ENCODE results near the gene C15orf61. TPM values are rescaled to one million over a fixed set of nuclear protein-coding genes. Genes with fewer than 3 reads are reported as not detected.

Gene C15orf61
- total RNA-seq, 2 experiments from 2014 or later = 5.4 to 5.7 TPM

GRCh38 chr15:67505675-67506572 lies 15.0 kb upstream of the C15orf61 start:
- no peaks in the 10 kb centered on the region for H3K27me3 Mint-ChIP-seq (ENCODE audit: low read depth)
- CTCF ChIA-PET = no interaction called here
- POLR2A ChIA-PET = no interaction called here

GRCh38 chr15:67506775-67507747 lies 13.9 kb upstream of the C15orf61 start:
- no peaks in the 10 kb centered on the region for H3K9me3 Mint-ChIP-seq (ENCODE audit: insufficient read depth)
- CTCF ChIA-PET = interaction anchor here (1.1 kb wide), 1 partner anchor 50 kb away, joined by 3 read pairs; no protein-coding TSS in a partner anchor
- DNase-seq (no peak), ATAC-seq (no peak)
- peaks cover 12% of the 10 kb centered on the region for H3K4me1 Mint-ChIP-seq (ENCODE audit: low read depth)
- no peaks in the 10 kb centered on the region for H3K27me3 Mint-ChIP-seq (ENCODE audit: low read depth)
- no peak overlapping the region for H3K27ac Mint-ChIP-seq
- H3K36me3 Mint-ChIP-seq (ENCODE audit: low read depth) = peaks cover 6% of the 10 kb centered on the region
- H3K4me3 Mint-ChIP-seq = no peak overlapping the region
- POLR2A ChIA-PET = interaction anchor here (0.7 kb wide), 1 partner anchor 99 kb away, joined by 3 read pairs; no protein-coding TSS in a partner anchor

More at GRCh38 chr15:67505675-67506572, 15.0 kb upstream of the C15orf61 start:
- ATAC-seq (no peak), DNase-seq (no peak)
- Mint-ChIP-seq H3K9me3 (ENCODE audit: insufficient read depth) (no peaks in the 10 kb centered on the region), H3K4me3 (no peak overlapping the region), H3K27ac (no peak overlapping the region), H3K36me3 (ENCODE audit: low read depth) (peaks cover 4% of the 10 kb centered on the region), H3K4me1 (ENCODE audit: low read depth) (peaks cover 6% of the 10 kb centered on the region)

GRCh38 chr15:67508407-67508806 lies 12.5 kb upstream of the C15orf61 start:
- no peak for DNase-seq
- H3K27me3 Mint-ChIP-seq (ENCODE audit: low read depth) = no peaks in the 10 kb centered on the region
- CTCF ChIA-PET = no interaction called here
- H3K36me3 Mint-ChIP-seq (ENCODE audit: low read depth) = peaks cover 15% of the 10 kb centered on the region
- no peak overlapping the region for H3K4me3 Mint-ChIP-seq
- no peak overlapping the region for H3K27ac Mint-ChIP-seq
- H3K4me1 Mint-ChIP-seq (ENCODE audit: low read depth) = peaks cover 14% of the 10 kb centered on the region
- H3K9me3 Mint-ChIP-seq (ENCODE audit: insufficient read depth) = no peaks in the 10 kb centered on the region
- ATAC-seq = no peak
- POLR2A ChIA-PET = no interaction called here

- Mint-ChIP-seq H3K27me3 (ENCODE audit: low read depth) (no peaks in the 10 kb centered on the region), H3K36me3 (ENCODE audit: low read depth) (peaks cover 15% of the 10 kb centered on the region), H3K9me3 (ENCODE audit: insufficient read depth) (no peaks in the 10 kb centered on the region), H3K4me1 (ENCODE audit: low read depth) (peaks cover 14% of the 10 kb centered on the region), H3K27ac (no peak overlapping the region), H3K4me3 (no peak overlapping the region)
- ATAC-seq (no peak), DNase-seq (no peak)
- CTCF ChIA-PET = interaction anchor here (1.0 kb wide), 1 partner anchor 9 kb away, joined by 5 read pairs; no protein-coding TSS in a partner anchor
- POLR2A ChIA-PET = no interaction called here
These were observed 11.0 kb upstream of the C15orf61 start for GRCh38 chr15:67509918-67510317.

GRCh38 chr15:67510597-67511190 lies 10.2 kb upstream of the C15orf61 start:
- peaks cover 15% of the 10 kb centered on the region for H3K36me3 Mint-ChIP-seq (ENCODE audit: low read depth)
- H3K27ac Mint-ChIP-seq = no peak overlapping the region
- ChIA-PET POLR2A (interaction anchor here (1.5 kb wide), 1 partner anchor 10 kb away, joined by 6 read pairs; the partner anchor contains the start of gene C15orf61), CTCF (interaction anchor here (0.9 to 1.0 kb wide), 2 partner anchors 9 to 54 kb away, joined by 3 to 5 read pairs; no protein-coding TSS in a partner anchor)
- H3K27me3 Mint-ChIP-seq (ENCODE audit: low read depth) = no peaks in the 10 kb centered on the region
- no peaks in the 10 kb centered on the region for H3K9me3 Mint-ChIP-seq (ENCODE audit: insufficient read depth)
- DNase-seq (no peak), ATAC-seq (no peak)
- H3K4me3 Mint-ChIP-seq = no peak overlapping the region
- H3K4me1 Mint-ChIP-seq (ENCODE audit: low read depth) = peaks cover 14% of the 10 kb centered on the region

GRCh38 chr15:67511606-67512005 lies 9.3 kb upstream of the C15orf61 start:
- POLR2A ChIA-PET = interaction anchor here (1.3 to 1.5 kb wide), 2 partner anchors 9 to 30 kb away, joined by 4 to 6 read pairs; partner anchors contain the start of gene C15orf61

GRCh38 chr15:67512140-67512539 lies 8.8 kb upstream of the C15orf61 start:
- CTCF ChIA-PET = interaction anchor here (1.0 to 1.2 kb wide), 2 partner anchors 8 to 11 kb away, joined by 3 to 5 read pairs; partner anchors contain the start of gene C15orf61
- ATAC-seq (no peak), DNase-seq (no peak)
- H3K27me3 Mint-ChIP-seq (ENCODE audit: low read depth) = no peaks in the 10 kb centered on the region
- H3K4me3 Mint-ChIP-seq = no peak overlapping the region
- no peak overlapping the region for H3K27ac Mint-ChIP-seq
- POLR2A ChIA-PET = interaction anchor here (1.3 kb wide), 1 partner anchor 29 kb away, joined by 4 read pairs; no protein-coding TSS in a partner anchor
- peaks cover 9% of the 10 kb centered on the region for H3K4me1 Mint-ChIP-seq (ENCODE audit: low read depth)
- peaks cover 15% of the 10 kb centered on the region for H3K36me3 Mint-ChIP-seq (ENCODE audit: low read depth)
- H3K9me3 Mint-ChIP-seq (ENCODE audit: insufficient read depth) = no peaks in the 10 kb centered on the region

More at GRCh38 chr15:67511606-67512005, 9.3 kb upstream of the C15orf61 start:
- no peak overlapping the region for H3K4me3 Mint-ChIP-seq
- no peak overlapping the region for H3K27ac Mint-ChIP-seq
- CTCF ChIA-PET = interaction anchor here (1.0 to 1.2 kb wide), 2 partner anchors 9 to 10 kb away, joined by 3 to 5 read pairs; partner anchors contain the start of gene C15orf61
- no peak for ATAC-seq
- no peak for DNase-seq
- H3K27me3 Mint-ChIP-seq (ENCODE audit: low read depth) = no peaks in the 10 kb centered on the region
- peaks cover 9% of the 10 kb centered on the region for H3K4me1 Mint-ChIP-seq (ENCODE audit: low read depth)
- H3K36me3 Mint-ChIP-seq (ENCODE audit: low read depth) = peaks cover 15% of the 10 kb centered on the region
- H3K9me3 Mint-ChIP-seq (ENCODE audit: insufficient read depth) = no peaks in the 10 kb centered on the region

GRCh38 chr15:67512933-67513714 lies 7.8 kb upstream of the C15orf61 start:
- Mint-ChIP-seq H3K27ac (no peak overlapping the region), H3K4me3 (no peak overlapping the region), H3K4me1 (ENCODE audit: low read depth) (peaks cover 9% of the 10 kb centered on the region), H3K9me3 (ENCODE audit: insufficient read depth) (no peaks in the 10 kb centered on the region), H3K27me3 (ENCODE audit: low read depth) (no peaks in the 10 kb centered on the region), H3K36me3 (ENCODE audit: low read depth) (peaks cover 17% of the 10 kb centered on the region)
- DNase-seq (no peak), ATAC-seq (no peak)
- ChIA-PET POLR2A (no interaction called here), CTCF (no interaction called here)

GRCh38 chr15:67515090-67515489 lies 5.8 kb upstream of the C15orf61 start:
- H3K27me3 Mint-ChIP-seq (ENCODE audit: low read depth) = no peaks in the 10 kb centered on the region
- ATAC-seq = no peak
- H3K27ac Mint-ChIP-seq = no peak overlapping the region
- H3K4me3 Mint-ChIP-seq = no peak overlapping the region
- H3K9me3 Mint-ChIP-seq (ENCODE audit: insufficient read depth) = no peaks in the 10 kb centered on the region
- POLR2A ChIA-PET = no interaction called here
- peaks cover 10% of the 10 kb centered on the region for H3K4me1 Mint-ChIP-seq (ENCODE audit: low read depth)
- peaks cover 13% of the 10 kb centered on the region for H3K36me3 Mint-ChIP-seq (ENCODE audit: low read depth)
- CTCF ChIA-PET = interaction anchor here (1.3 kb wide), 1 partner anchor 82 kb away, joined by 3 read pairs; no protein-coding TSS in a partner anchor
- DNase-seq = no peak

- no peaks in the 10 kb centered on the region for H3K9me3 Mint-ChIP-seq (ENCODE audit: insufficient read depth)
- ChIA-PET POLR2A (interaction anchor here (0.6 kb wide), 1 partner anchor 82 kb away, joined by 4 read pairs; no protein-coding TSS in a partner anchor), CTCF (interaction anchor here (1.3 kb wide), 1 partner anchor 82 kb away, joined by 3 read pairs; no protein-coding TSS in a partner anchor)
- peaks cover 12% of the 10 kb centered on the region for H3K4me1 Mint-ChIP-seq (ENCODE audit: low read depth)
- no peaks in the 10 kb centered on the region for H3K27me3 Mint-ChIP-seq (ENCODE audit: low read depth)
- ATAC-seq (no peak), DNase-seq (no peak)
- H3K36me3 Mint-ChIP-seq (ENCODE audit: low read depth) = peaks cover 13% of the 10 kb centered on the region
- no peak overlapping the region for H3K27ac Mint-ChIP-seq
- H3K4me3 Mint-ChIP-seq = no peak overlapping the region
These were observed 5.4 kb upstream of the C15orf61 start for GRCh38 chr15:67515557-67515956.
